Prostate gland (tissue), 2 donors: ENCODE results near the gene KRT72. TPM values are rescaled to one million over a fixed set of nuclear protein-coding genes. Genes with fewer than 3 reads are reported as not detected.

Experiments
- DNase-seq: peaks from one replicate; pipeline ENCODE4 v3.0.0-alpha.2; 2019; ENCODE audit warnings: low spot score
- H3K27ac ChIP-seq, 2 donors: fragments of 200-600 bp; sonication (generic); 2 replicates each; pipeline ENCODE4 v1.5.1; 2017 to 2019
- H3K27me3 ChIP-seq: fragments of 200-600 bp; sonication (generic); replicated peaks from 2 replicates; pipeline ENCODE4 v1.5.1; 2019; ENCODE audit not compliant: insufficient read depth
- H3K36me3 ChIP-seq, 2 donors: fragments of 200-600 bp; sonication (generic); 1 replicate in 1 of 2; 2 replicates in 1 of 2; pipeline versions ENCODE4 v1.5.1 to v1.8.1; 2017 to 2019
- H3K4me1 ChIP-seq: fragments of 200-600 bp; sonication (generic); replicated peaks from 2 replicates; pipeline ENCODE4 v1.5.1; 2019
- H3K4me3 ChIP-seq, 2 donors: fragments of 200-600 bp; sonication (generic); 2 replicates each; pipeline ENCODE4 v1.5.1; 2017 to 2019
- H3K9me3 ChIP-seq: fragments of 200-600 bp; sonication (generic); 2 replicates; pipeline ENCODE4 v1.5.1; 2017
- POLR2A ChIP-seq: fragments of 450-650 bp; IDR thresholded peaks from one replicate; pipeline ENCODE4 v1.6.1; 2016; ENCODE audit warnings: antibody characterized with exemption, mild to moderate bottlenecking
- POLR2AphosphoS5 ChIP-seq: sonication (generic); formaldehyde crosslinking; IDR thresholded peaks from one replicate; pipeline ENCODE4 v1.6.1; 2017; ENCODE audit warnings: antibody characterized with exemption
- WGBS: methylation state at CpG from one replicate; pipeline ENCODE4 v1.1.5; 2018; 5-methylcytosine and 5-hydroxymethylcytosine counted together
- intact Hi-C: fragments of 100-400 bp; cut with DNase I; formaldehyde crosslinking; loops from one replicate; pipeline ENCODE4 v1.14.2; 2022
- total RNA-seq, 2 donors: library from RNA; depleted of rRNA; stranded (reverse); fragments of >200 nt; gene quantifications; one replicate each; pipeline ENCODE4 v1.1.0, GENCODE V29; 2016
- TF ChIP-seq, protein P1 (sequence below), 4 experiments: fragments of 200-600 bp in 2 of 4; fragments of 450-650 bp in 2 of 4; sonication (generic) in 2 of 4; IDR thresholded peaks; 1 replicate in 3 of 4; 2 replicates in 1 of 4; pipeline ENCODE4 v1.5.1; 2016 to 2019; ENCODE audit warnings: antibody characterized with exemption in 4 of 4, mild to moderate bottlenecking in 2 of 4, moderate library complexity in 2 of 4

KRT72 gene
- total RNA-seq, 2 donors from 2014 or later: 22.1 TPM; not detected in 1

DNA sequence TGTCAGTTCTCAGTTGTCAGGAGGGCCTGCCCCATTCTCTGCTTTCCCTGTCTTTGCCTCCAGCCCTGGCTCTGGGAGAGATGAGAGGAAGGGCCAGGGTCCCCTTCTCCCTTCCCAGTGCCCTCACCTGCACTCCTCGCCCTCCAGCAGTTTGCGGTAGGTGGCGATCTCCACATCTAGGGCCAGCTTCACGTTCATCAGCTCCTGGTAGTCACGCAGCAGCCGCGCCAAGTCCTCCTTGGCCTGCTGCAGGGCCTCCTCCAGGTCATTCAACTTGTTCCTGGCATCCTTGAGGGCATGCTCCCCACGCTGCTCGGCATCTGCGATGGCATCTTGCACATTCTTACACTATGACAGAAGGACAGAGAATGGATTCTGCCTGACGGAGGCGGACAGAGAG lies 45.4 kb upstream of the KRT72 start:
- Histone ChIP-seq H3K27ac (no peak overlapping the region), H3K36me3 (no peaks in the 10 kb centered on the region), H3K4me3 (no peak overlapping the region), H3K9me3 (no peaks in the 10 kb centered on the region), H3K4me1 (no peaks in the 10 kb centered on the region), H3K27me3 (peaks cover 8% of the 10 kb centered on the region)
- DNase-seq: no peak
- 91% methylated on average over 12 of the region's 12 CpGs for WGBS
- no peak for TF ChIP-seq POLR2A
- TF ChIP-seq, protein P1, sequence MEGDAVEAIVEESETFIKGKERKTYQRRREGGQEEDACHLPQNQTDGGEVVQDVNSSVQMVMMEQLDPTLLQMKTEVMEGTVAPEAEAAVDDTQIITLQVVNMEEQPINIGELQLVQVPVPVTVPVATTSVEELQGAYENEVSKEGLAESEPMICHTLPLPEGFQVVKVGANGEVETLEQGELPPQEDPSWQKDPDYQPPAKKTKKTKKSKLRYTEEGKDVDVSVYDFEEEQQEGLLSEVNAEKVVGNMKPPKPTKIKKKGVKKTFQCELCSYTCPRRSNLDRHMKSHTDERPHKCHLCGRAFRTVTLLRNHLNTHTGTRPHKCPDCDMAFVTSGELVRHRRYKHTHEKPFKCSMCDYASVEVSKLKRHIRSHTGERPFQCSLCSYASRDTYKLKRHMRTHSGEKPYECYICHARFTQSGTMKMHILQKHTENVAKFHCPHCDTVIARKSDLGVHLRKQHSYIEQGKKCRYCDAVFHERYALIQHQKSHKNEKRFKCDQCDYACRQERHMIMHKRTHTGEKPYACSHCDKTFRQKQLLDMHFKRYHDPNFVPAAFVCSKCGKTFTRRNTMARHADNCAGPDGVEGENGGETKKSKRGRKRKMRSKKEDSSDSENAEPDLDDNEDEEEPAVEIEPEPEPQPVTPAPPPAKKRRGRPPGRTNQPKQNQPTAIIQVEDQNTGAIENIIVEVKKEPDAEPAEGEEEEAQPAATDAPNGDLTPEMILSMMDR (IDR thresholded peaks at IDR 0.05): no peak
- TF ChIP-seq POLR2AphosphoS5: no peak
- intact Hi-C loops: no loop called here

DNA sequence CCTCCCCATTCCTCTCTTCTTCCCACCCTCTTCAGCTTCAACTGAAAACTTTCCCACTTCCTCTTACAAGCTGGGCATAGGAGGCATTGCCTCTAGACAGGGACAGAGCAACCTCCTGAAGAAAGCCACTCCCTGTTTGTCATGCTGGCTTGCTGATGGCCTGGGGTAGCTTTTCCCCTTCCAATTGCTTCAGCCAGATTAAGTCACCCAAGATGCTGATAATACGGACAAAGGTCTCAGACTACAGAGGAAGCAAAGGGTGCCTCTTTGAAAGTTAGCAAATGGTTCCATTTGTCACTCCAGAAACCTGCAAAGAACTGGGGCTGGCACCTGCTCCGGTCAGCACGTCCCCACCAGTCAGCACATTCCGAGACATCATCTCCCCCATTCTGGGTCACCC lies 44.7 kb upstream of the KRT72 start:
- no peaks in the 10 kb centered on the region for H3K9me3 ChIP-seq
- no peak overlapping the region for H3K4me3 ChIP-seq
- DNase-seq: no peak
- no peaks in the 10 kb centered on the region for H3K36me3 ChIP-seq
- intact Hi-C loops: no loop called here
- WGBS: 97% methylated on average over 4 of the region's 4 CpGs
- H3K27ac ChIP-seq: no peak overlapping the region
- H3K27me3 ChIP-seq: peaks cover 8% of the 10 kb centered on the region
- TF ChIP-seq, protein P1 (IDR thresholded peaks at IDR 0.05): no peak
- TF ChIP-seq POLR2A (no peak), POLR2AphosphoS5 (no peak)
- H3K4me1 ChIP-seq: no peaks in the 10 kb centered on the region

- Histone ChIP-seq H3K36me3 (no peaks in the 10 kb centered on the region), H3K9me3 (no peaks in the 10 kb centered on the region), H3K27me3 (peaks cover 8% of the 10 kb centered on the region), H3K4me3 (no peak overlapping the region), H3K27ac (no peak overlapping the region), H3K4me1 (no peaks in the 10 kb centered on the region)
- DNase-seq: no peak
- TF ChIP-seq, protein P1 (IDR thresholded peaks at IDR 0.05): no peak
- TF ChIP-seq POLR2A (no peak), POLR2AphosphoS5 (no peak)
- 94% methylated on average over 7 of the region's 7 CpGs for WGBS
- intact Hi-C loops: no loop called here
Observed at GRCh38 chr12:52645120-52645761, 44.0 kb upstream of the KRT72 start.

DNA sequence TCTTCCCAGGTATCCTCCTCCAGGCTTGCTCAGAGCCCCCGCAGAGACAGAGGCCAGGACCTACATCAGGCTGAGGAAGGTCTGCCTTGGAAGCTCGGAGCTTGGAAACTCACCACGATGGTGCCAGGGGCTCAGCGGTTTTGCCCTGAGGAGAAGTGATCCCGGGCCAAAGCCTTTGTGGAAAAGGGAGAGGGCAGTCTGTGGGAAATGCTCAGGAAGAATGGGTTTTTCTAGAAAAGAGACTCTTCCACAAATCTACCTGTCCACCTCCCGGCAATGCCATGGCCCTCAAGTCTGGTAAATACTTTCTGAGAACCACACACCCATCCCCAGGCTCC lies 42.8 kb upstream of the KRT72 start:
- Histone ChIP-seq H3K4me1 (no peaks in the 10 kb centered on the region), H3K36me3 (no peaks in the 10 kb centered on the region), H3K4me3 (no peak overlapping the region), H3K27me3 (peaks cover 8% of the 10 kb centered on the region), H3K9me3 (no peaks in the 10 kb centered on the region), H3K27ac (no peak overlapping the region)
- no peak for DNase-seq
- intact Hi-C loops: no loop called here
- TF ChIP-seq POLR2AphosphoS5 (no peak), POLR2A (no peak)
- TF ChIP-seq, protein P1 (IDR thresholded peaks at IDR 0.05): no peak
- WGBS: 91% methylated on average over 6 of the region's 6 CpGs

DNA sequence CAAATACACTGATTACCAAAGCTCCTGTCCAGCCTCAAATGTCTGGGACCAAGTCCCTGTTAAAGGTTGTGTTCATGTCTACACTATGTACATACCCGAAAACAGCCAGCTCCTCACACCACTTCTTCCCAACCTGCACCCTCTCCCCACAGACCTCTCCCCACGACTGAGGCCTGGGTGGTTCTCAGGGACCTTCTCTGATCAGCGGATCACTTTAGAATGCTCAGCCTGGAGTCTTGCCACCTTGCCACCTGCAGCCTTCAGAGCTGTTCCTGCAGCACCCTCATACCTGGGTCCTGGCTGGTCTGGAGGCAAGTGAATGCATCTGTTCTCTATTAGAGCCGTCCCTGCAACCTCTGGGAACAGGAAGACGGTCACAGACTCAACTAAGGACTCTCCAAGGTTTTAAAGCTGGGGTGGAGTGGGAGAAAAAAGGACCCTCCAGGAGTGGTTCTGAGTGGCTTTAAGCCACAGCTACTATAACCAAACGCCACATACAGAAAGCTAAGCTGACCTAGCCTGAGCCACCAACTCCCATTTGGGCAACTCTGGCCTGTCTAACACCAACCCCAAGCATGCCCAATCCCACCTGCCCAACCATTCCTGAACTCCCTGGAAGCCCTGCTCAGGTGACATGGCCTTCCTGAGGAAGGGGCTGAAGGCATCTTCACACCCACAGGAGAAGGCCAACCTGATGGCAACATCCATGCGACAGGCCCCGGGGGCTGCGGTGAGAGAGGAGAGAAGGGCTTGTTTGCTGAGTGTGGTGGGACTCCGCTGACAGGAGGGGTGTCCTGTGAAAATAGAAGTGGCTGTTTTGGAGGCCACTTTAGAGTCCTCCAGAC lies 42.2 kb upstream of the KRT72 start:
- no peak overlapping the region for H3K4me3 ChIP-seq
- WGBS: 98% methylated on average over 10 of the region's 10 CpGs
- peaks cover 8% of the 10 kb centered on the region for H3K27me3 ChIP-seq
- no peak overlapping the region for H3K27ac ChIP-seq
- TF ChIP-seq, protein P1 (IDR thresholded peaks at IDR 0.05): no peak
- TF ChIP-seq POLR2A: no peak
- no peak for TF ChIP-seq POLR2AphosphoS5
- no peaks in the 10 kb centered on the region for H3K4me1 ChIP-seq
- H3K36me3 ChIP-seq: no peaks in the 10 kb centered on the region
- no peaks in the 10 kb centered on the region for H3K9me3 ChIP-seq
- DNase-seq: no peak
- intact Hi-C loops: no loop called here
